Measurements from ENCODE around the gene ZNF100.
"Not testable (repeated sequence)": the region's sequence is repeated elsewhere in the genome, so short reads cannot be mapped to it uniquely, and the experiment has no call there.

The ZNF100 gene

GRCh38 chr19:21677696-21678418, 89.5 kb downstream of the ZNF100 start:
- TF ChIP-seq CTCF (IDR thresholded peaks at IDR 0.05; ENCODE audit: low read depth, low read length): no peak
- DNase-seq (ENCODE audit: extremely low read depth, low read depth): no peak

GRCh38 chr19:21674454-21674853, 92.9 kb downstream of the ZNF100 start:
- TF ChIP-seq CTCF (IDR thresholded peaks at IDR 0.05; ENCODE audit: low read depth, low read length): no peak
- DNase-seq (ENCODE audit: extremely low read depth, low read depth): no peak

GRCh38 chr19:21673479-21673878, 93.9 kb downstream of the ZNF100 start:
- not testable (repeated sequence) for DNase-seq (ENCODE audit: extremely low read depth, low read depth)
